Ascending aorta (tissue), 2 donors: ENCODE data around the gene C1QTNF9B. TPM values are rescaled to one million over a fixed set of nuclear protein-coding genes. Genes with fewer than 3 reads are reported as not detected.

Source experiments
- DNase-seq, 2 donors: peaks; one replicate each; pipeline ENCODE4 v3.0.0-alpha.2; 2019; ENCODE audit warnings: low spot score in 2 of 2
- H3K27ac ChIP-seq, 2 donors: fragments of 200-600 bp; sonication (generic); one replicate each; pipeline ENCODE4 v1.5.1; 2016 to 2017; ENCODE audit warnings: mild to moderate bottlenecking in 1 of 2
- H3K27me3 ChIP-seq: fragments of 200-600 bp; sonication (generic); one replicate; pipeline ENCODE4 v1.5.1; 2017
- H3K36me3 ChIP-seq, 2 donors: fragments of 200-600 bp; sonication (generic); one replicate each; pipeline ENCODE4 v1.5.1; 2016
- H3K4me1 ChIP-seq, 2 donors: fragments of 200-600 bp; sonication (generic); one replicate each; pipeline ENCODE4 v1.5.1; 2016 to 2017; ENCODE audit warnings: mild to moderate bottlenecking in 1 of 2
- H3K4me3 ChIP-seq, 2 donors: fragments of 200-600 bp; sonication (generic); one replicate each; pipeline ENCODE4 v1.5.1; 2016 to 2017; ENCODE audit warnings: mild to moderate bottlenecking in 1 of 2
- H3K9me3 ChIP-seq, 2 donors: fragments of 200-600 bp; sonication (generic); one replicate each; pipeline ENCODE4 v1.5.1; 2016
- intact Hi-C: fragments of 100-400 bp; cut with DNase I; formaldehyde crosslinking; loops from one replicate; pipeline ENCODE4 v1.15.1; 2023
- total RNA-seq: library from RNA; depleted of rRNA; stranded (reverse); fragments of >200 nt; gene quantifications from one replicate; pipeline ENCODE4 v1.1.0, GENCODE V29; 2016
- TF ChIP-seq, protein P1 (sequence below), 3 experiments: fragments of 200-600 bp in 2 of 3; fragments of 450-650 bp in 1 of 3; sonication (generic) in 2 of 3; IDR thresholded peaks; one replicate each; pipeline ENCODE4 v1.5.1; 2016 to 2019; ENCODE audit warnings: antibody characterized with exemption in 3 of 3, mild to moderate bottlenecking in 1 of 3, moderate library complexity in 1 of 3

C1QTNF9B gene
- total RNA-seq, 1 donor from 2014 or later: not detected

DNA sequence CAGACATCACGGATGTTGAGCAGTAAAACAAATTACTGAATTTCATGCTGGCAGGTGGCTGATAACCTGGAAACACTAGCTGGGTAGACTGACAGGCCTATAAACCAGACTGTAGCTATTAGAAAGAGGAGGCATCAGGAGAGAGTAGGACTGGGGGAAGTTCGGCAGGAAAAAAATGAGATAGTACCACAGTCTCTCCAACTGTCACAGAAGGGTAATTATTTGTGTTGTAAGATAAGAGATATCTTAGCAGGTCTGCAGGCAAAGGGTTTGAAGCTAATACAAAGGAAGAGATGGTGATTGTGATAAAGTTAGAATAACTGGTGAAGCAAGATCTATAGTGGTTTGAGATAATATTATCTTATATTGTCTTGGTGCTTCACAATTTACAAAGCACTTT is 49.8 kb downstream of the C1QTNF9B start:
- Histone ChIP-seq H3K27ac (no peak overlapping the region), H3K36me3 (peaks cover 1 to 8% of the 10 kb centered on the region in 2 donors), H3K4me3 (no peak overlapping the region), H3K27me3 (no peaks in the 10 kb centered on the region), H3K9me3 (no peaks in the 10 kb centered on the region), H3K4me1 (no peaks in the 10 kb centered on the region)
- TF ChIP-seq, protein P1, sequence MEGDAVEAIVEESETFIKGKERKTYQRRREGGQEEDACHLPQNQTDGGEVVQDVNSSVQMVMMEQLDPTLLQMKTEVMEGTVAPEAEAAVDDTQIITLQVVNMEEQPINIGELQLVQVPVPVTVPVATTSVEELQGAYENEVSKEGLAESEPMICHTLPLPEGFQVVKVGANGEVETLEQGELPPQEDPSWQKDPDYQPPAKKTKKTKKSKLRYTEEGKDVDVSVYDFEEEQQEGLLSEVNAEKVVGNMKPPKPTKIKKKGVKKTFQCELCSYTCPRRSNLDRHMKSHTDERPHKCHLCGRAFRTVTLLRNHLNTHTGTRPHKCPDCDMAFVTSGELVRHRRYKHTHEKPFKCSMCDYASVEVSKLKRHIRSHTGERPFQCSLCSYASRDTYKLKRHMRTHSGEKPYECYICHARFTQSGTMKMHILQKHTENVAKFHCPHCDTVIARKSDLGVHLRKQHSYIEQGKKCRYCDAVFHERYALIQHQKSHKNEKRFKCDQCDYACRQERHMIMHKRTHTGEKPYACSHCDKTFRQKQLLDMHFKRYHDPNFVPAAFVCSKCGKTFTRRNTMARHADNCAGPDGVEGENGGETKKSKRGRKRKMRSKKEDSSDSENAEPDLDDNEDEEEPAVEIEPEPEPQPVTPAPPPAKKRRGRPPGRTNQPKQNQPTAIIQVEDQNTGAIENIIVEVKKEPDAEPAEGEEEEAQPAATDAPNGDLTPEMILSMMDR (IDR thresholded peaks at IDR 0.05): no peak
- intact Hi-C loops: no loop called here
- DNase-seq: no peak

DNA sequence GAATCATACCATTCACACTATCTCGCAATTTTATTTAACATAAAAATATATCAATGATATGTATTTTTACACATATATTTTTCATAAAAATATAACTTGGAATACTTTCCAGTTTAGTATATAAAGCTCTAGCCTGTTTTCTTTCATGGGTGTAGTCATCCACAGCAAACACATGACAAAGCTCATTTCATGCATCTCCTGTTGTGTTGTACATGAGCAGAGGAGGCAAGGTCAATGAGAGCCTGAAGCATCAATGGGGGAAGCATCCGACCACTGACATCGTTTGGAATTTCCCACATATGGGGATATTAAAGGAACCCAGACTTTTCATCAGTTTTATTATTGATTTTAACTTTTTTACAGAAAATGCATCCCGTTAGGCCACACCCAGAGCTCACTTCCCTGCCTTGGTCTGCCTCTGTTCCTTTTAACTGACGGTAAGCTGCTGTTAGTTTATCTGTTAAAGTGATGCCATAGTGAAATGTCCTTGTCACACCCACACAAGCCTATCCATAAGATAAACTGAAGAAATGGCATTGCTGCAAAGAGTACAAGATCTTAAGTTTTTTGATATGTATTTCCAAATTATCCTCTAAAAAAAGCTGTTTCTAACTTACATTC is 52.1 kb downstream of the C1QTNF9B start:
- TF ChIP-seq, protein P1 (IDR thresholded peaks at IDR 0.05): no peak
- Histone ChIP-seq H3K9me3 (no peaks in the 10 kb centered on the region), H3K4me3 (no peak overlapping the region), H3K4me1 (no peaks in the 10 kb centered on the region), H3K27ac (no peak overlapping the region), H3K36me3 (peaks cover 4 to 8% of the 10 kb centered on the region in 2 donors), H3K27me3 (no peaks in the 10 kb centered on the region)
- DNase-seq: no peak
- intact Hi-C loops: no loop called here

DNA sequence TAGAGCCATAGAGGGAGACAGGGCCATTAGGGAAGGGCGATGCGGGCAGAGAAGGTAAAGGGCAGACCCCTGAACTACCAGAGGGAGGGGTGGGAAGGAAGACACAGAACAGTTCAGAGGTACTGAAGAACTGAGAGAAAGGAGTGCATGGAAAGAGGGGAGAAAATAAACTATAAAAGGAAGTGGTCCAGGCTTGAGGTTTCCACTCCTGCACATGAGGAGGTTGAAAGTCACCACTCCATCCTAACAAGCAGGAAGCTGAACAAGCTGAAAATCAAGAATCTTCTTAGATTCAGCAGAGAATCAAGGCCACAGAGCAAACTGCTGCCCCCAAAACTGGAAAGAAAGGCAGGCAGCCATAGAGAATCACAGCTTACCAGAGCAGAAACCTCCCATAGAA is 53.2 kb downstream of the C1QTNF9B start:
- Histone ChIP-seq H3K27ac (no peak overlapping the region), H3K4me3 (no peak overlapping the region), H3K36me3 (peaks cover 4 to 8% of the 10 kb centered on the region in 2 donors), H3K9me3 (no peaks in the 10 kb centered on the region), H3K27me3 (no peaks in the 10 kb centered on the region), H3K4me1 (no peaks in the 10 kb centered on the region)
- no peak for DNase-seq
- TF ChIP-seq, protein P1 (IDR thresholded peaks at IDR 0.05): no peak
- intact Hi-C loops: no loop called here

DNA sequence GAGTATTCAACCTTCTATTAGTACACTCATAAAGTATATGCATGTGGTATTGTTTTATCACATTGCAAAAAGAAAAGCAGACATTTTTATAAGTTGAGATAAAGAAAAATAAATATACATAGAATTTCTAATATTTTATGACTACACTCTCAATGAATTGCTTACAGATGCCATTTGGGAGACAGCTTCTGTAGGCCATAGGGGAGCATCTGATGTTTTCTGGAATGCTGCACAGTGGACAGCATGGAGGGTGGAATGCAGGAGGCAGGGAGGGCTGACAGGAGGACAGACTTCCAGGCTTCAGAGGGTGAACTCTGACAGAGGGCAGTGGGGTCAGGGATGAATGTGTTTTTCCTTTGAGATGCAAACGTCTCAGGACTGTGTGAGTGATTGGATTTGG is 53.9 kb downstream of the C1QTNF9B start:
- Histone ChIP-seq H3K27ac (no peak overlapping the region), H3K4me3 (no peak overlapping the region), H3K36me3 (peaks cover 4% of the 10 kb centered on the region in 2 donors), H3K4me1 (no peaks in the 10 kb centered on the region), H3K27me3 (no peaks in the 10 kb centered on the region), H3K9me3 (no peaks in the 10 kb centered on the region)
- intact Hi-C loops: no loop called here
- no peak for DNase-seq
- TF ChIP-seq, protein P1 (IDR thresholded peaks at IDR 0.05): no peak

DNA sequence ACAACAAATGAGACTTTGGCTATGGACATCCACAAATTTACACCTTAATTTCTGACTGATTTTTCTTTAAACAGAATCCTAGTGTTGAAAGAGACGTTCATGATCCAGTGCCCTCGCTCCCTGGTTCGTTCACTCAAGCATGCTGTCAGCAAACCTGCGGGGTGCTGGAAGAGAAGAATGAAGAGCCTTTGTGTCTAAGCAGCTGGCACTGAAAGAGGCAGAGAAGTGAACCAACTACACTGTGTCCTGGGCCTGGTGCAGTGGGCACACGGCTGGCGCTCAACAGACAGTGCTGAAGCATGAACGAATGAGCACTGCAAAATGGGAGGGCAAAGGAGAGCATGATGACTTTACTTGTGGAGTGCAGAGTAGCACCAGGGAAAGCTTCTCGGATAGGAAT is 54.9 kb downstream of the C1QTNF9B start:
- Histone ChIP-seq H3K36me3 (peaks cover under 1 to 4% of the 10 kb centered on the region in 2 donors), H3K27ac (no peak overlapping the region), H3K9me3 (no peaks in the 10 kb centered on the region), H3K4me3 (no peak overlapping the region), H3K27me3 (no peaks in the 10 kb centered on the region), H3K4me1 (no peaks in the 10 kb centered on the region)
- intact Hi-C loops: no loop called here
- TF ChIP-seq, protein P1 (IDR thresholded peaks at IDR 0.05): no peak
- no peak for DNase-seq

Other genes with a start within 250 kb of the C1QTNF9B start
- gene MIPEP, start 8.1 kb downstream of the C1QTNF9B start, total RNA-seq: 2.8 TPM